Sigmoid colon (tissue), 4 donors: ENCODE data around the gene USP43.

ENCODE experiments used
- EP300 ChIP-seq, 4 donors: sonication (generic); formaldehyde crosslinking; IDR thresholded peaks; one replicate each; pipeline ENCODE4 v1.6.1; 2017; ENCODE audit warnings: antibody characterized with exemption in 4 of 4
- POLR2A ChIP-seq, 2 donors: fragments of 450-650 bp; IDR thresholded peaks; one replicate each; pipeline ENCODE4 v1.6.1; 2016; ENCODE audit warnings: antibody characterized with exemption in 2 of 2, mild to moderate bottlenecking in 2 of 2, moderate library complexity in 2 of 2

GRCh38 chr17:9769036-9769695, 123.8 kb downstream of the USP43 start:
- TF ChIP-seq EP300 (IDR thresholded peaks at IDR 0.05) = no peak
- TF ChIP-seq POLR2A (IDR thresholded peaks at IDR 0.05) = no peak
